Spleen (tissue), 7 donors: ENCODE results near the gene PLXND1.

Experiments
- POLR2A ChIP-seq, 3 donors: fragments of 450-650 bp; IDR thresholded peaks; one replicate each; pipeline ENCODE4 v1.5.1; 2017; ENCODE audit warnings: antibody characterized with exemption in 3 of 3, mild to moderate bottlenecking in 1 of 3
- POLR2AphosphoS5 ChIP-seq, 3 donors: sonication (generic); formaldehyde crosslinking; IDR thresholded peaks; one replicate each; pipeline ENCODE4 v1.5.1; 2017; ENCODE audit warnings: antibody characterized with exemption in 3 of 3
- TF ChIP-seq, protein P1 (sequence below), 11 experiments: fragments of 200-600 bp in 7 of 11; fragments of 450-650 bp in 4 of 11; sonication (generic) in 4 of 11; IDR thresholded peaks in 8 of 11; conservative IDR thresholded peaks in 3 of 11; 1 replicate in 7 of 11; 2 replicates in 4 of 11; pipeline versions ENCODE4 v1.4.0 to v1.8.0; 2016 to 2021; ENCODE audit warnings: antibody characterized with exemption in 11 of 11, inconsistent platforms in 4 of 11, mild to moderate bottlenecking in 1 of 11
- donor health status: DM: no; HTN: no; CAD: no; lungs with moderate emphysema.
- donor health status: DM: no; HTN: no; CAD: no.
- donor health status: DM: no; HTN: no; CAD: no.

- TF ChIP-seq, protein P1, sequence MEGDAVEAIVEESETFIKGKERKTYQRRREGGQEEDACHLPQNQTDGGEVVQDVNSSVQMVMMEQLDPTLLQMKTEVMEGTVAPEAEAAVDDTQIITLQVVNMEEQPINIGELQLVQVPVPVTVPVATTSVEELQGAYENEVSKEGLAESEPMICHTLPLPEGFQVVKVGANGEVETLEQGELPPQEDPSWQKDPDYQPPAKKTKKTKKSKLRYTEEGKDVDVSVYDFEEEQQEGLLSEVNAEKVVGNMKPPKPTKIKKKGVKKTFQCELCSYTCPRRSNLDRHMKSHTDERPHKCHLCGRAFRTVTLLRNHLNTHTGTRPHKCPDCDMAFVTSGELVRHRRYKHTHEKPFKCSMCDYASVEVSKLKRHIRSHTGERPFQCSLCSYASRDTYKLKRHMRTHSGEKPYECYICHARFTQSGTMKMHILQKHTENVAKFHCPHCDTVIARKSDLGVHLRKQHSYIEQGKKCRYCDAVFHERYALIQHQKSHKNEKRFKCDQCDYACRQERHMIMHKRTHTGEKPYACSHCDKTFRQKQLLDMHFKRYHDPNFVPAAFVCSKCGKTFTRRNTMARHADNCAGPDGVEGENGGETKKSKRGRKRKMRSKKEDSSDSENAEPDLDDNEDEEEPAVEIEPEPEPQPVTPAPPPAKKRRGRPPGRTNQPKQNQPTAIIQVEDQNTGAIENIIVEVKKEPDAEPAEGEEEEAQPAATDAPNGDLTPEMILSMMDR (IDR thresholded peaks at IDR 0.05 in 8 of 11, conservative IDR thresholded peaks at IDR 0.05 in 3 of 11), result no peak
- TF ChIP-seq POLR2A (IDR thresholded peaks at IDR 0.05) (no peak), POLR2AphosphoS5 (IDR thresholded peaks at IDR 0.05) (no peak)
Measured at GRCh38 chr3:129514563-129514962, 91.9 kb downstream of the PLXND1 start.
